Measurements from ENCODE around the gene RIMBP2.

- TF ChIP-seq CTCF (IDR thresholded peaks at IDR 0.05; ENCODE audit: low read depth, low read length) (no peak), POLR2A (IDR thresholded peaks at IDR 0.05; ENCODE audit: extremely low read depth, insufficient read length) (no peak), MAX (IDR thresholded peaks at IDR 0.05; ENCODE audit: low read depth, low read length) (0 out of 2 replicates have a peak, but pooled peaks have one; percentile 8)
Measured at GRCh38 chr12:130461839-130462557, 254.1 kb downstream of the RIMBP2 start.
